GM10266 (cell line): ENCODE results near the gene N4BP2L2.

Experiments used
- DNase-seq: peaks from one replicate; pipeline ENCODE4 v3.0.0; 2012; ENCODE audit errors: extremely low spot score
- CTCF ChIP-seq: IDR thresholded peaks from 2 replicates; pipeline ENCODE4 v1.5.1; 2012; ENCODE audit warnings: mild to moderate bottlenecking, low read depth; ENCODE audit not compliant: control insufficient read depth, insufficient read depth; ENCODE audit errors: missing control alignments

N4BP2L2 gene

DNA sequence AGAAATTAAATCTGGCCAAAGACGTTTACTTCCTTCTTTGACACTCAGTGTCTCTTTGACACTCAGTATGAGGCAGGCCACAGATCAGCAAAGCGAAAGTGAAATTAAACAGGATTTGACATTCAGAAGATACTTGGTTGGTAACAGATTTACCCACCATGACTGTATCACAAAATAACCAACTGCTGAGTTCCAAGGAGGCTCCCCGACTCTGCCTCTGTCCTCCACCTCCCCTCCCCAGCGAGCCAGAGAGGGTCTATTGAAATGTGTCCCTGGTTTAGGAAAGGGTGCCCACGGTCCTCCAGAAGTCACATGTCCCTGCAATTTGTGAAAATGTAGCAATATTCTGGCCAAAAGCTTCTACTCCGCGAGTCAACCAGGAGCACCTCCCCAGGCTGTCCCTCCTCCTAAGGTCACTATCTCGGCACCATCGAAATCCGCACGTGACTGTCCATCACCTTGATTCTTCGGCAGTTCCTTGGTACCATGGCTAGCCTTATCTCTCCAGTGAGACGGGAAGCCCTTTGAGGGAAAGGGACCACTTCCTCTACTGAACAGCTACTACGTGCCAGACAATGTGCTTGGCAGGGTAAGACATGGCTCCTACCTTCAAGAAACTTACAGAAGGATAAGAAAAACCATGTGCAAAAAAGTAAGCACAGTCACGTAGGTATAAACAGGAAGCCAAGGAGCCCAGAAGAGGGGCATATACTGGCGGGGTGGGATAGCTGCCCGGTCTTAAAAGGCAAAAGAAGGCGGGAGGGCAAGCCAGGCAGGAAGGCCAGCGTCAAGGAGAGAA lies 112.2 kb downstream of the N4BP2L2 start:
- TF ChIP-seq CTCF, result no peak
- DNase-seq, result peak; percentile 79

GRCh38 chr13:32425158-32425557 lies 113.4 kb downstream of the N4BP2L2 start:
- no peak for DNase-seq
- TF ChIP-seq CTCF, result no peak

DNA sequence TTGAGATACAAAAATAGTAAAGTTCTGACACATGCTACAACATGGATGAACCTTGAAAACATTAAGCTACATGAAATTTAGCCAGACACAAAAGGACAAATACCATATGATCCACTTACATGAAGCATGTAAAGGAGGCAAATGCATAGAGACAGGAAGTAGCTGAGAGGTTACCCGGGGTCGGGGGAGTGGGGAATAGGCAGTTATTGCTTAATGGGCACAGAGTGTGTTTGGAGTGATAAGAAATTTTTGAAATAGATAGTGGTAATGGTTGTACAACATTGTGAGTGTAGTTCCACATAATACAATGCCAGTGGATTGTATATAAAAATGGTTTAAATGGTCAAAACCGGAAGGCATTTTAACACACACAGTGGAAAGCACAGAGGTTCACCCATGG lies 115.0 kb downstream of the N4BP2L2 start:
- no peak for DNase-seq
- TF ChIP-seq CTCF, result no peak

DNA sequence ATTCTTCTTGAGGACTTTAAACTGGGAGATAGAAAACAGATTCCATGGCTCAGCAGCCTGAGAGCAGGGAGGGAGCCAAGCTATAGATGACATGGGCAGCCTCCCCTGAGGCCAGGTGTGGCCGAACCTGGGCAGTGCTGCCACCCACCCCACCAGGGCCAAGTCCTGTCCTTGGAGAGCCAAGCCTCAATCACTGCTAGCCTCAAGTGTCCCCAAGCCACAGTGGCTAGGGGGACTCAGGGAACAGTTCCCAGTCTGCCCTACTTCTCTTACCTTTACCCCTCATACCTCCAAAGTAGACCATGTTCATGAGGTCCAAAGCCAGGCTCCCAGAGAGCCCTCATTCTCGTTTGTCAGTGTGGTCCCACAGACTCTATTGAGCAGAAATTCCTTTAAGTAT lies 118.7 kb downstream of the N4BP2L2 start:
- no peak for DNase-seq
- TF ChIP-seq CTCF, result no peak

DNA sequence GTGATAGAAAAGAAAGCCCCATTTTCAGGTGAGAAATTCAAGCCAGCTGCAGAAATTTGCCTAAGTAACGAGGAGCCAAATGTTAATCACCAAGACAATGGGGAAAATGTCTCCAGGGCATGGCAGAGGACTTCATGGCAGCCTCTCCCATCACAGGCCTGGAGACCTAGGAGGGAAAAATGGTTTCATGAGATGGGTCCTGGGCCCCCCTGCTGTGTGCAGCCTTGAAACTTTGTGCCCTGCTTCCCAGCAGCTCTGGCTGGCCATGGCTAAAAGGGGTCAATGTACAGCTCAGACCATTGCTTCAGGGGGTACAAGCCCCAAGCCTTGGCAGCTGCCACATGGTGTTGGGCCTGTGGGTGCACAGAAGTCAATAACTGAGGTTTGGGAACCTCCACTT lies 120.6 kb downstream of the N4BP2L2 start:
- DNase-seq, result no peak
- TF ChIP-seq CTCF, result no peak

DNA sequence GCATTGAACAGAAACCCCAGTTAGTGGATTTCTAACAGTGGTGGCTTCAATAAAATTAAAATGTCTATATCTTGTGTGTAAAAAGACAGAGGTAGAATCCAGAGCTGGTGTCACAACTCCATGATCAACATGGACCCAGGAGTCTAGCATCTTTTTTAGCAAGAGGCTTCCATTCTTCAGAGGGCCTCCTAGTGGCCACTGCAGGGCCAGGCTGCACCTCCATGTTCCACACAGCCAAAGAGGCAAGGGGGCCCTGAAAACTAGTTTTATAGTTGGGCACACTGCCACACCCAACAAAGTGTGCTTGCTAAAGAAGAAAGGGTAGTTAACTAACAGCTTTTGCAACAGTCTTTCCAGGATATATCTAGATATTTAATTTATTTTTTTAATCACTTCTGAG lies 123.6 kb downstream of the N4BP2L2 start:
- TF ChIP-seq CTCF, result peak; percentile 55
- DNase-seq, result no peak

GRCh38 chr13:32414580-32414979 lies 124.0 kb downstream of the N4BP2L2 start:
- DNase-seq, result no peak
- TF ChIP-seq CTCF, result no peak
